Liver (tissue), 3 donors: ENCODE results near the gene LRRC9.

Source experiments
- CTCF ChIP-seq: fragments of 150-350 bp; IDR thresholded peaks from 2 replicates; pipeline ENCODE4 v1.5.1; 2017; ENCODE audit warnings: improper control_type of control experiment, low read depth, low read length; ENCODE audit not compliant: missing input control
- EGR1 ChIP-seq, 2 donors: IDR thresholded peaks; 2 replicates each; pipeline ENCODE4 v1.6.1; 2016 to 2018; ENCODE audit warnings: antibody characterized with exemption in 2 of 2, low read depth in 2 of 2
- FOXA1 ChIP-seq: IDR thresholded peaks from 2 replicates; pipeline ENCODE4 v1.6.1; 2016; ENCODE audit warnings: antibody characterized with exemption
- HNF4G ChIP-seq: IDR thresholded peaks from 2 replicates; pipeline ENCODE4 v1.6.1; 2016; ENCODE audit warnings: antibody characterized with exemption
- MAX ChIP-seq: IDR thresholded peaks from 2 replicates; pipeline ENCODE4 v1.6.1; 2016; ENCODE audit warnings: antibody characterized with exemption
- NR2F2 ChIP-seq: IDR thresholded peaks from 2 replicates; pipeline ENCODE4 v1.6.1; 2016; ENCODE audit warnings: antibody characterized with exemption
- RAD21 ChIP-seq, 2 donors: IDR thresholded peaks; 2 replicates each; pipeline ENCODE4 v1.6.1; 2016; ENCODE audit warnings: antibody characterized with exemption in 2 of 2, mild to moderate bottlenecking in 2 of 2
- REST ChIP-seq: IDR thresholded peaks from 2 replicates; pipeline ENCODE4 v1.6.1; 2016; ENCODE audit warnings: antibody characterized with exemption, mild to moderate bottlenecking
- RXRA ChIP-seq, 2 donors: IDR thresholded peaks; 2 replicates each; pipeline ENCODE4 v1.6.1; 2017 to 2018; ENCODE audit warnings: antibody characterized with exemption in 2 of 2, mild to moderate bottlenecking in 1 of 2
- TAF1 ChIP-seq: conservative IDR thresholded peaks from 2 replicates; pipeline ENCODE4 v1.6.1; 2016; ENCODE audit warnings: antibody characterized with exemption, mild to moderate bottlenecking
- YY1 ChIP-seq: IDR thresholded peaks from 2 replicates; pipeline ENCODE4 v1.6.1; 2016; ENCODE audit warnings: antibody characterized with exemption, mild to moderate bottlenecking
- ZBTB33 ChIP-seq: IDR thresholded peaks from 2 replicates; pipeline ENCODE4 v1.6.1; 2016; ENCODE audit warnings: antibody characterized with exemption
- donor health status: healthy.
- donor health status: healthy.

GRCh38 chr14:60097974-60098373 is 178.0 kb downstream of the LRRC9 start:
- no peak for TF ChIP-seq CTCF
- TF ChIP-seq ZBTB33 = no peak
- no peak for TF ChIP-seq TAF1
- no peak for TF ChIP-seq RAD21 (IDR thresholded peaks at IDR 0.05)
- TF ChIP-seq MAX = no peak
- no peak for TF ChIP-seq REST
- TF ChIP-seq FOXA1 = no peak
- TF ChIP-seq EGR1 (IDR thresholded peaks at IDR 0.05; ENCODE audit: low read depth in 2 of 2) = no peak
- no peak for TF ChIP-seq HNF4G
- TF ChIP-seq RXRA (IDR thresholded peaks at IDR 0.05) = no peak
- no peak for TF ChIP-seq NR2F2
- no peak for TF ChIP-seq YY1
